ENCODE results near the gene BBOF1. TPM values are rescaled to one million over a fixed set of nuclear protein-coding genes. Genes with fewer than 3 reads are reported as not detected.

The BBOF1 gene
- total and polyA plus RNA-seq, 2 donors (not counting 1 experiment from before 2014, with no cell fraction given) = 0.49 to 2.6 TPM

- Histone ChIP-seq H4K20me1 (ENCODE audit: control insufficient read depth, insufficient read depth, low read length, poor library complexity, severe bottlenecking) (no peaks in the 10 kb centered on the region), H3K79me2 (ENCODE audit: control insufficient read depth, insufficient read depth, low read length) (no peaks in the 10 kb centered on the region), H3K4me2 (replicated peaks; ENCODE audit: low read depth, low read length, poor library complexity, severe bottlenecking) (no peak overlapping the region), H3K9ac (ENCODE audit: low read length) (no peak overlapping the region), H2AFZ (ENCODE audit: insufficient read depth, low read depth, low read length, poor library complexity, severe bottlenecking) (no peak overlapping the region), H3K27me3 (replicated peaks in 1 of 4; ENCODE audit: control extremely low read depth in 1 of 4, control insufficient read depth in 3 of 4, insufficient read depth in 4 of 4, low read length in 3 of 4) (no peaks in the 10 kb centered on the region), H3K27ac (ENCODE audit: low read length in 2 of 2) (no peak overlapping the region), H3K4me1 (ENCODE audit: control insufficient read depth in 2 of 2, insufficient read depth in 2 of 2, low read length in 2 of 2) (no peaks in the 10 kb centered on the region), H3K4me3 (ENCODE audit: control extremely low read depth in 1 of 5, extremely low read depth in 1 of 5, insufficient read depth in 1 of 5, low read depth in 2 of 5, low read length in 4 of 5) (no peak overlapping the region), H3K36me3 (replicated peaks in 1 of 2; ENCODE audit: control extremely low read depth in 1 of 2, control insufficient read depth in 1 of 2, extremely low read depth in 1 of 2, insufficient read depth in 2 of 2, low read length in 1 of 2) (peaks cover 5 to 37% of the 10 kb centered on the region in 2 experiments), H3K9me3 (ENCODE audit: control extremely low read depth in 1 of 3, control insufficient read depth in 2 of 3, insufficient read depth in 1 of 3, low read length in 2 of 3) (no peaks in the 10 kb centered on the region)
- ChIA-PET CTCF (no interaction called here), POLR2A (no interaction called here)
- H3K9me3 Mint-ChIP-seq (ENCODE audit: insufficient read depth) = no peaks in the 10 kb centered on the region
- no peak overlapping the region for H3K4me3 Mint-ChIP-seq
- TF ChIP-seq CTCF (IDR thresholded peaks at IDR 0.05) (no peak), EZH2 (IDR thresholded peaks at IDR 0.05; ENCODE audit: borderline replicate concordance, insufficient read depth, low read depth, low read length, poor library complexity, severe bottlenecking) (no peak)
- no peaks in the 10 kb centered on the region for H3K4me1 Mint-ChIP-seq
- intact Hi-C loops (cut with micrococcal nuclease) = no loop called here
- ATAC-seq (ENCODE audit: low read depth) = no peak
- no CpG with 5 or more reads among the region's 3 CpGs for WGBS (ENCODE audit: insufficient coverage)
- DNase-seq = no peak
- H3K27ac Mint-ChIP-seq = no peak overlapping the region
- H3K27me3 Mint-ChIP-seq = no peaks in the 10 kb centered on the region
Observed at GRCh38 chr14:74065746-74066575, 46.8 kb downstream of the BBOF1 start.

GRCh38 chr14:74077401-74077800, 58.3 kb downstream of the BBOF1 start:
- Mint-ChIP-seq H3K4me3 (no peak overlapping the region), H3K27ac (no peak overlapping the region)

More at GRCh38 chr14:74077401-74077800, 58.3 kb downstream of the BBOF1 start:
- no CpG with 5 or more reads among the region's 1 CpG for WGBS (ENCODE audit: insufficient coverage)
- no peaks in the 10 kb centered on the region for H4K20me1 ChIP-seq (ENCODE audit: control insufficient read depth, insufficient read depth, low read length, poor library complexity, severe bottlenecking)
- H3K9ac ChIP-seq (ENCODE audit: low read length) = no peak overlapping the region
- H3K79me2 ChIP-seq (ENCODE audit: control insufficient read depth, insufficient read depth, low read length) = peaks cover 11% of the 10 kb centered on the region
- H2AFZ ChIP-seq (ENCODE audit: insufficient read depth, low read depth, low read length, poor library complexity, severe bottlenecking) = no peak overlapping the region
- peaks cover 0 to 3% of the 10 kb centered on the region in 2 experiments for H3K36me3 ChIP-seq (replicated peaks in 1 of 2; ENCODE audit: control extremely low read depth in 1 of 2, control insufficient read depth in 1 of 2, extremely low read depth in 1 of 2, insufficient read depth in 2 of 2, low read length in 1 of 2)
- DNase-seq = no peak
- no peak overlapping the region for H3K27ac ChIP-seq (ENCODE audit: low read length in 2 of 2)
- H3K4me2 ChIP-seq (replicated peaks; ENCODE audit: low read depth, low read length, poor library complexity, severe bottlenecking) = no peak overlapping the region
- Mint-ChIP-seq H3K27me3 (no peaks in the 10 kb centered on the region), H3K9me3 (ENCODE audit: insufficient read depth) (no peaks in the 10 kb centered on the region), H3K4me1 (no peaks in the 10 kb centered on the region)
- ChIA-PET POLR2A (no interaction called here), CTCF (interaction anchor here (0.8 kb wide), 1 partner anchor 138 kb away, joined by 3 read pairs; no protein-coding TSS in a partner anchor)
- ATAC-seq (ENCODE audit: low read depth) = no peak
- H3K9me3 ChIP-seq (ENCODE audit: control extremely low read depth in 1 of 3, control insufficient read depth in 2 of 3, insufficient read depth in 1 of 3, low read length in 2 of 3) = no peaks in the 10 kb centered on the region
- H3K4me1 ChIP-seq (ENCODE audit: control insufficient read depth in 2 of 2, insufficient read depth in 2 of 2, low read length in 2 of 2) = no peaks in the 10 kb centered on the region
- no peaks in the 10 kb centered on the region for H3K27me3 ChIP-seq (replicated peaks in 1 of 4; ENCODE audit: control extremely low read depth in 1 of 4, control insufficient read depth in 3 of 4, insufficient read depth in 4 of 4, low read length in 3 of 4)
- intact Hi-C loops (cut with micrococcal nuclease) = no loop called here
- no peak for TF ChIP-seq CTCF (IDR thresholded peaks at IDR 0.05)
- TF ChIP-seq EZH2 (IDR thresholded peaks at IDR 0.05; ENCODE audit: borderline replicate concordance, insufficient read depth, low read depth, low read length, poor library complexity, severe bottlenecking) = no peak
- H3K4me3 ChIP-seq (ENCODE audit: control extremely low read depth in 1 of 5, extremely low read depth in 1 of 5, insufficient read depth in 1 of 5, low read depth in 2 of 5, low read length in 4 of 5) = no peak overlapping the region
